Suprapubic skin (tissue), 4 donors: ENCODE data around the gene RASL10B. TPM values are rescaled to one million over a fixed set of nuclear protein-coding genes. Genes with fewer than 3 reads are reported as not detected.

Source experiments
- DNase-seq, 2 donors: peaks; one replicate each; pipeline ENCODE4 v3.0.0-alpha.2; 2019; ENCODE audit warnings: low spot score in 2 of 2
- H3K27ac ChIP-seq: fragments of 200-600 bp; sonication (generic); one replicate; pipeline ENCODE4 v1.5.1; 2019
- H3K27me3 ChIP-seq: fragments of 200-600 bp; sonication (generic); one replicate; pipeline ENCODE4 v1.5.1; 2019
- H3K36me3 ChIP-seq: fragments of 200-600 bp; sonication (generic); one replicate; pipeline ENCODE4 v1.5.1; 2019
- H3K4me1 ChIP-seq: fragments of 200-600 bp; sonication (generic); one replicate; pipeline ENCODE4 v1.5.1; 2019
- H3K4me3 ChIP-seq: fragments of 200-600 bp; sonication (generic); one replicate; pipeline ENCODE4 v1.5.1; 2019; ENCODE audit warnings: mild to moderate bottlenecking
- H3K9me3 ChIP-seq: fragments of 200-600 bp; sonication (generic); one replicate; pipeline ENCODE4 v1.5.1; 2019
- CTCF ChIP-seq, 2 donors: fragments of 200-600 bp in 1 of 2; fragments of 450-650 bp in 1 of 2; sonication (generic) in 1 of 2; IDR thresholded peaks; one replicate each; pipeline ENCODE4 v1.5.1; 2016 to 2019; ENCODE audit warnings: antibody characterized with exemption in 2 of 2, mild to moderate bottlenecking in 1 of 2, moderate library complexity in 1 of 2
- EP300 ChIP-seq: sonication (generic); formaldehyde crosslinking; IDR thresholded peaks from one replicate; pipeline ENCODE4 v1.6.1; 2017; ENCODE audit warnings: antibody characterized with exemption
- POLR2A ChIP-seq, 2 donors: fragments of 450-650 bp; IDR thresholded peaks; one replicate each; pipeline ENCODE4 v1.6.1; 2017; ENCODE audit warnings: antibody characterized with exemption in 2 of 2, mild to moderate bottlenecking in 2 of 2, moderate library complexity in 2 of 2
- POLR2AphosphoS5 ChIP-seq, 3 donors: sonication (generic); formaldehyde crosslinking; IDR thresholded peaks; one replicate each; pipeline ENCODE4 v1.6.1; 2017; ENCODE audit warnings: antibody characterized with exemption in 3 of 3
- WGBS: methylation state at CpG from one replicate; pipeline ENCODE4 v1.1.5; 2018; 5-methylcytosine and 5-hydroxymethylcytosine counted together
- total RNA-seq, 4 donors: library from RNA; depleted of rRNA; stranded (reverse); fragments of >200 nt; gene quantifications; one replicate each; pipeline ENCODE4 v1.1.0, GENCODE V29; 2016

The RASL10B gene
- total RNA-seq, 4 donors from 2014 or later: 0.94 to 2.5 (median 1.9) TPM

GRCh38 chr17:35743626-35744328 lies 12.3 kb downstream of the RASL10B start:
- 46% methylated on average over 6 of the region's 7 CpGs for WGBS
- no peak for TF ChIP-seq EP300
- no peak for TF ChIP-seq POLR2AphosphoS5 (IDR thresholded peaks at IDR 0.05)
- no peak for TF ChIP-seq CTCF (IDR thresholded peaks at IDR 0.05)
- TF ChIP-seq POLR2A (IDR thresholded peaks at IDR 0.05): no peak
- Histone ChIP-seq H3K27ac (no peak overlapping the region), H3K27me3 (peaks cover 53% of the 10 kb centered on the region), H3K9me3 (no peaks in the 10 kb centered on the region), H3K4me3 (no peak overlapping the region), H3K36me3 (no peaks in the 10 kb centered on the region), H3K4me1 (peaks cover 19% of the 10 kb centered on the region)
- peak in 1 of 2 donors; percentile 42 for DNase-seq

- no peak for TF ChIP-seq POLR2AphosphoS5 (IDR thresholded peaks at IDR 0.05)
- no peak for TF ChIP-seq POLR2A (IDR thresholded peaks at IDR 0.05)
- TF ChIP-seq CTCF (IDR thresholded peaks at IDR 0.05): no peak
- TF ChIP-seq EP300: no peak
- Histone ChIP-seq H3K4me3 (no peak overlapping the region), H3K36me3 (no peaks in the 10 kb centered on the region), H3K4me1 (peaks cover 30% of the 10 kb centered on the region), H3K27me3 (peaks cover 62% of the 10 kb centered on the region), H3K9me3 (no peaks in the 10 kb centered on the region), H3K27ac (no peak overlapping the region)
- WGBS: 85% methylated on average over 7 of the region's 8 CpGs
- peak in 1 of 2 donors; percentile 48 for DNase-seq
Observed at GRCh38 chr17:35744830-35745229, 13.4 kb downstream of the RASL10B start.

GRCh38 chr17:35745246-35745645 lies 13.8 kb downstream of the RASL10B start:
- no peak for TF ChIP-seq POLR2A (IDR thresholded peaks at IDR 0.05)
- TF ChIP-seq EP300: no peak
- TF ChIP-seq CTCF (IDR thresholded peaks at IDR 0.05): no peak
- TF ChIP-seq POLR2AphosphoS5 (IDR thresholded peaks at IDR 0.05): no peak
- Histone ChIP-seq H3K4me3 (no peak overlapping the region), H3K27me3 (peaks cover 62% of the 10 kb centered on the region), H3K9me3 (no peaks in the 10 kb centered on the region), H3K27ac (no peak overlapping the region), H3K36me3 (no peaks in the 10 kb centered on the region), H3K4me1 (peaks cover 34% of the 10 kb centered on the region)
- DNase-seq: no peak
- 89% methylated on average over 3 of the region's 7 CpGs for WGBS

- TF ChIP-seq EP300: no peak
- TF ChIP-seq POLR2AphosphoS5 (IDR thresholded peaks at IDR 0.05): no peak
- TF ChIP-seq POLR2A (IDR thresholded peaks at IDR 0.05): no peak
- TF ChIP-seq CTCF (IDR thresholded peaks at IDR 0.05): no peak
- Histone ChIP-seq H3K4me1 (peaks cover 39% of the 10 kb centered on the region), H3K9me3 (no peaks in the 10 kb centered on the region), H3K27ac (no peak overlapping the region), H3K36me3 (no peaks in the 10 kb centered on the region), H3K27me3 (peaks cover 58% of the 10 kb centered on the region), H3K4me3 (no peak overlapping the region)
- no peak for DNase-seq
- 88% methylated on average over 15 of the region's 15 CpGs for WGBS
Observed at GRCh38 chr17:35745749-35746320, 14.4 kb downstream of the RASL10B start.

GRCh38 chr17:35747540-35748017 lies 16.1 kb downstream of the RASL10B start:
- peaks cover 36% of the 10 kb centered on the region for H3K4me1 ChIP-seq
- peaks cover 44% of the 10 kb centered on the region for H3K27me3 ChIP-seq
- DNase-seq: peak in 1 of 2 donors; percentile 78
- WGBS: 20% methylated on average over 7 of the region's 12 CpGs
- TF ChIP-seq CTCF (IDR thresholded peaks at IDR 0.05) (peak; percentile 75 to 85), POLR2AphosphoS5 (IDR thresholded peaks at IDR 0.05) (no peak)
- H3K36me3 ChIP-seq: no peaks in the 10 kb centered on the region
- H3K9me3 ChIP-seq: no peaks in the 10 kb centered on the region
- H3K4me3 ChIP-seq: no peak overlapping the region
- no peak overlapping the region for H3K27ac ChIP-seq
